Memory B cell (primary cell): ENCODE data around the gene PROSER3.

Experiments used
- ATAC-seq: fragments of 150-1000 bp; cut with Tn5 transposase; 2 replicates; pipeline ENCODE4 v1.10.0; 2021; ENCODE audit warnings: low read depth, mild to moderate bottlenecking, moderate library complexity
- DNase-seq, 2 donors: peaks; one replicate each; pipeline ENCODE4 v3.0.0; 2022; ENCODE audit warnings: low spot score in 2 of 2
- H3K27ac Mint-ChIP-seq: one replicate; pipeline ENCODE4 v1.8.0; 2022; ENCODE audit warnings: mild to moderate bottlenecking, moderate library complexity, mixed read lengths
- H3K27me3 Mint-ChIP-seq: one replicate; pipeline ENCODE4 v1.8.0; 2022; ENCODE audit warnings: mixed read lengths
- H3K36me3 Mint-ChIP-seq: one replicate; pipeline ENCODE4 v1.8.0; 2022; ENCODE audit warnings: mild to moderate bottlenecking, mixed read lengths
- H3K4me1 Mint-ChIP-seq: one replicate; pipeline ENCODE4 v1.8.0; 2022; ENCODE audit warnings: mixed read lengths
- H3K4me3 Mint-ChIP-seq: one replicate; pipeline ENCODE4 v1.8.0; 2022; ENCODE audit warnings: mild to moderate bottlenecking, moderate library complexity, mixed read lengths
- H3K9me3 Mint-ChIP-seq: one replicate; pipeline ENCODE4 v1.8.0; 2022; ENCODE audit warnings: mixed read lengths

The PROSER3 gene

GRCh38 chr19:35750167-35750566, 7.8 kb upstream of the PROSER3 start:
- peak overlapping the region; percentile 51 for H3K4me3 Mint-ChIP-seq
- H3K27me3 Mint-ChIP-seq: peaks cover 7% of the 10 kb centered on the region
- H3K9me3 Mint-ChIP-seq: no peaks in the 10 kb centered on the region
- ATAC-seq: no peak
- DNase-seq: no peak
- peaks cover 19% of the 10 kb centered on the region for H3K36me3 Mint-ChIP-seq
- peaks cover 26% of the 10 kb centered on the region for H3K4me1 Mint-ChIP-seq
- no peak overlapping the region for H3K27ac Mint-ChIP-seq

DNA sequence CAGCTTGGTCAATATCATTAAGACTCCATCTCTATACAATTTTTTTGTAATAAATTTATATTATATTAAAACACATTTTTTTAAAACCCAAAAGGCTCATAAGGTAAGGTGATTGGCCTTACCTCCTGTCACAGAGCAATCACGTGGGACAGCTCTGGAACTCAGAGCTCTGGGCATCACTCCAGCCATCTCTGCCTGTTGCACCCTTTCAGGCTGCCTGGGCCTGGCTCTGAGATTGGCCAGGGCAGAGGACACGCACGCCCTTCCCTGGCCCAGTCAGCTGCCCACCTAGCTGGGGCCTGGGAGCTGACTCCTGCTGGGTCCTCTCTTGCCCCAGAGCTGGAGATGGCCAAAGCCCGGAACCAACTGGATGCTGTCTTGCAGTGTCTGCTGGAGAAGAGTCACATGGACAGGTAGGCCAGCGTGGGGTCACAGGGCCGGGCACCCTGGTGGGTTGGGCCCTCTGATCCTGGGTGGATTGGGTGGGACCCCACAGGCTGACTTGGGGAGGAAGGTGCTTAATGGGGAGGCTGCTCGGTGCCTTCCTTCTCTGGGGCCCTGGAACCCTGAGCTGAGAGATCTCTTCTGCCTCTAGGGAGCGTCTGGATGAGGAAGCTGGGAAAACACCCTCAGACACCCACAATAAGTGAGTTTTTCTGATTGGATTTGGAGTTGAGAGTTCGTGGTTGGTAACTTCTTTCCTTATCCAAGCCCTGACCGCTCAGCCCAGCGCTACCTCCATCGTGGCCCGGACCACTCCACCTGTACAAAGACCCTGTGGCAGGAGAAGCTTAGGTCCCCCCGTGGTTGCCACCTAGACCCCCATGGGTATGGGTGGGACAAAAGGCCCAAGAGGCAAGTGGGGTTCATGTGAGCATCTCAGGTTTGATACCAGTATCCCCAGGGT, 5.9 kb upstream of the PROSER3 start:
- no peaks in the 10 kb centered on the region for H3K9me3 Mint-ChIP-seq
- no peak overlapping the region for H3K27ac Mint-ChIP-seq
- H3K36me3 Mint-ChIP-seq: peaks cover 24% of the 10 kb centered on the region
- peaks cover 13% of the 10 kb centered on the region for H3K27me3 Mint-ChIP-seq
- H3K4me1 Mint-ChIP-seq: peaks cover 31% of the 10 kb centered on the region
- H3K4me3 Mint-ChIP-seq: no peak overlapping the region
- ATAC-seq (no peak), DNase-seq (no peak)

GRCh38 chr19:35752746-35753350, 5.1 kb upstream of the PROSER3 start:
- Mint-ChIP-seq H3K36me3 (peaks cover 24% of the 10 kb centered on the region), H3K9me3 (no peaks in the 10 kb centered on the region), H3K27ac (no peak overlapping the region), H3K4me1 (peaks cover 31% of the 10 kb centered on the region), H3K4me3 (no peak overlapping the region), H3K27me3 (peaks cover 13% of the 10 kb centered on the region)
- ATAC-seq (no peak), DNase-seq (no peak)

DNA sequence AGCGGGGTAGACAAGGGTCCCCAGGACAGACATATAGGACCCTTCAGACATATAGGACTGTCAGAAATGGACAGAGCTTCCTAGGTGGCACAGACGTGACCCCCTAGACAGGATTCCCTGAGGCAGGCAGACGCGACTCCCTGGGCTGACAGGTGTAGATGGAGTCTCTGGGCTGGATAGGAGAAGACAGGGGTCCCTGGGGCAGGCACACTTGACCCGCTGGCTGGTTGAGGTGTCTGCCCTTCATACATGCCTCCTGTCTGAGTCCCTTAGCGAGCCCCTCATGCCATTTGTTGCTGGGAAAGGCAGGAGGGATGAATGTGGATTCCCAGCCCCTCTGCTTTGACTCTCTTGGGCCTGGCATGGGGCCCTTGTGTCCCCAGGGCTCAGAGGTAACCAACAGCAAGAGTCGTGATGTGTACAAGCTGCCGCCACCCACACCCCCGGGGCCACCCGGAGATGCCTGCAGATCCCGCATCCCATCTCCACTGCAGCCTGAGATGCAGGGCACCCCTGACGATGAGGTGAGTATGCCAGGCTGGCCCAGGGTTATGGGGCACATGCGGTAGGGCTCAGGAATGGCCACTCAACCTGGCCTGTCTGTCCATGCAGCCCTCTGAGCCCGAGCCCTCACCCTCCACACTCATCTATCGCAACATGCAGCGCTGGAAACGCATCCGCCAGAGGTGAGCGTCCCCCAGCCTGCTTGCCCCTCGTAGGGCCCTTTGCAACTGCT, 4.2 kb upstream of the PROSER3 start:
- no peaks in the 10 kb centered on the region for H3K9me3 Mint-ChIP-seq
- H3K36me3 Mint-ChIP-seq: peaks cover 24% of the 10 kb centered on the region
- H3K4me1 Mint-ChIP-seq: peaks cover 25% of the 10 kb centered on the region
- H3K27me3 Mint-ChIP-seq: peaks cover 13% of the 10 kb centered on the region
- no peak overlapping the region for H3K27ac Mint-ChIP-seq
- ATAC-seq (no peak), DNase-seq (no peak)
- H3K4me3 Mint-ChIP-seq: no peak overlapping the region

DNA sequence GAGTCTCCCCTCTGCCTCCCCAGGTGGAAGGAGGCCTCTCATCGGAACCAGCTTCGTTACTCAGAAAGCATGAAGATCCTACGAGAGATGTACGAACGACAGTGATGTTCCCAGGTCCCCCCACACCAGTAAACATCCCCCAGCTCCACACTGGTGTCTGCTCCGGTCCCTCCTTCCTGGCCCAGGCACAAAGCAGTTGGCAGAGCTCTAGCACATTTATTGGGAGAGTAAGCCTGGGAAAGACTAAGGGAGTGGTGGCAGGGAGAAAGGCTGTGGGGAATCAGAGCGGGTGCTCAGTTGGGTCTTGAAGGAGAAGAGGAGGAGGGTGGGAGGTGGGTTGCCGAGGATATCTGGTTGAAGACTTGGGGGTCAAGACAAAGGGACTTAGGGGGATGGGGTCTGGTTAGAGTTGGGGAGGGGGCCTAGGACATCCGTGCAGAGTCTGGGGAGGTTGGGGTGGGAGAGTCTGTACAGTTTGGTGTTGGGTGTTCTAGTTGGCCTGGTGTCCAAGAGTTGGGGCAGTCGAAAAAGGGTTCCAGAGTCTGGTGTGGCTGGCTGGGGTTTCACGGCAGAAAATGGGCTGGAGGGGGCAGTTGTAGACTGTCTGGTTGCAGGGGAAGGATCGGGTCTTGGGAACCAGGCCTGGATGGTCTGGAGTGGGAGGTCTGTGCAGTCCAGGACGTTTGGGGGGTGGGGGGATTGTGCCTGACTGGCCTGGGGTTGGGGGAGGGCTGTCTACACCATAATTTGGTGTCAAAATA, 3.4 kb upstream of the PROSER3 start:
- Mint-ChIP-seq H3K27me3 (peaks cover 13% of the 10 kb centered on the region), H3K27ac (no peak overlapping the region)

DNA sequence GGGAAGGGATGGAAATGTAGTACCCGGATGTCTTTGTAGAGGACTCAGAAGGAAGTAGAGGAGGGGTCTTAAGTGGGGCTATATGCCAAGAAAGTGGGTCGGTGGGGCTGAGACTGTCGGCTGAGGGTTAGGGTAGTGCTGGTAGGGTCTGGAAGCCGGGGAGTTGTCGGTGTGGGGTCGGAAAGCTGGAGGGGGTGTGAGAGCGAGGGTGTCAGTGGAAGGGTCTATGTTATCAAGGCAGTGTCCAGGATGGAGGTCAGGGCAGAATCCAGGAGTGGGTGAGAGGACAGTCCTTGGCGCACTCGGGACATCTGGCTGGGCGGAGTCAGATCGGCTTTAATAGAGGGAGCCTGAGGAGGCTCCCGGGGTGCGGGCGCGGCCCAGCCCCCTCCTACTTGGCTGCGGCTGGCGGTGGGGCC, 2.8 kb upstream of the PROSER3 start:
- ATAC-seq (no peak), DNase-seq (no peak)
- peaks cover 23% of the 10 kb centered on the region for H3K36me3 Mint-ChIP-seq
- peaks cover 13% of the 10 kb centered on the region for H3K27me3 Mint-ChIP-seq
- H3K4me1 Mint-ChIP-seq: peaks cover 23% of the 10 kb centered on the region
- H3K4me3 Mint-ChIP-seq: peak overlapping the region; percentile 53
- H3K9me3 Mint-ChIP-seq: no peaks in the 10 kb centered on the region
- no peak overlapping the region for H3K27ac Mint-ChIP-seq

More for the DNA sequence above, 3.4 kb upstream of the PROSER3 start:
- ATAC-seq: no peak
- peak overlapping the region; percentile 53 for H3K4me3 Mint-ChIP-seq
- H3K4me1 Mint-ChIP-seq: peaks cover 26% of the 10 kb centered on the region
- peaks cover 24% of the 10 kb centered on the region for H3K36me3 Mint-ChIP-seq
- no peak for DNase-seq
- no peaks in the 10 kb centered on the region for H3K9me3 Mint-ChIP-seq

GRCh38 chr19:35755550-35756376, 2.2 kb upstream of the PROSER3 start:
- Mint-ChIP-seq H3K36me3 (peaks cover 23% of the 10 kb centered on the region), H3K27ac (no peak overlapping the region), H3K27me3 (peaks cover 13% of the 10 kb centered on the region), H3K4me3 (peak overlapping the region; percentile 41), H3K4me1 (peaks cover 20% of the 10 kb centered on the region), H3K9me3 (no peaks in the 10 kb centered on the region)
- DNase-seq (no peak), ATAC-seq (peak; percentile 5)

- Mint-ChIP-seq H3K4me3 (peak within 1 kb of the TSS; percentile 89), H3K36me3 (peaks cover 23% of the 10 kb centered on the region), H3K27me3 (peaks cover 13% of the 10 kb centered on the region), H3K4me1 (peaks cover 20% of the 10 kb centered on the region), H3K27ac (peak within 1 kb of the TSS; percentile 87), H3K9me3 (no peaks in the 10 kb centered on the region)
- ATAC-seq (no peak), DNase-seq (no peak)
These were observed 1.4 kb upstream of the PROSER3 start, which contains the start of gene HSPB6 for GRCh38 chr19:35756377-35757230. TSS of gene HSPB6 (minus strand) at chr19:35757029. CDS start at chr19:35757008, 21 bp downstream.

GRCh38 chr19:35757231-35757748, 686 bp upstream of the PROSER3 start:
- H3K4me1 Mint-ChIP-seq: peaks cover 20% of the 10 kb centered on the region
- DNase-seq: no peak
- ATAC-seq: no peak
- H3K36me3 Mint-ChIP-seq: peaks cover 26% of the 10 kb centered on the region
- peak overlapping the region; percentile 87 for H3K27ac Mint-ChIP-seq
- peak overlapping the region; percentile 89 for H3K4me3 Mint-ChIP-seq
- H3K9me3 Mint-ChIP-seq: no peaks in the 10 kb centered on the region
- H3K27me3 Mint-ChIP-seq: peaks cover 13% of the 10 kb centered on the region

- H3K4me3 Mint-ChIP-seq: peak overlapping the region; percentile 35
- DNase-seq: no peak
- no peak for ATAC-seq
- H3K36me3 Mint-ChIP-seq: peaks cover 14% of the 10 kb centered on the region
- H3K27me3 Mint-ChIP-seq: peaks cover 10% of the 10 kb centered on the region
- no peaks in the 10 kb centered on the region for H3K9me3 Mint-ChIP-seq
- peaks cover 19% of the 10 kb centered on the region for H3K4me1 Mint-ChIP-seq
- no peak overlapping the region for H3K27ac Mint-ChIP-seq
These were observed 1.7 kb downstream of the PROSER3 start for GRCh38 chr19:35759697-35760096.

GRCh38 chr19:35760711-35761349, 2.9 kb downstream of the PROSER3 start:
- ATAC-seq (no peak), DNase-seq (no peak)
- Mint-ChIP-seq H3K36me3 (peaks cover 14% of the 10 kb centered on the region), H3K4me3 (no peak overlapping the region), H3K9me3 (no peaks in the 10 kb centered on the region), H3K27ac (no peak overlapping the region), H3K4me1 (peaks cover 14% of the 10 kb centered on the region), H3K27me3 (peaks cover 4% of the 10 kb centered on the region)
